GM19238 (cell line): ENCODE results near the gene MYO1C.
"Not testable (repeated sequence)": the region's sequence is repeated elsewhere in the genome, so short reads cannot be mapped to it uniquely, and the experiment has no call there.

ENCODE experiments used
- DNase-seq: peaks from one replicate; pipeline ENCODE4 v3.0.0; 2011; ENCODE audit warnings: low spot score; ENCODE audit not compliant: insufficient read length

Gene MYO1C

DNA sequence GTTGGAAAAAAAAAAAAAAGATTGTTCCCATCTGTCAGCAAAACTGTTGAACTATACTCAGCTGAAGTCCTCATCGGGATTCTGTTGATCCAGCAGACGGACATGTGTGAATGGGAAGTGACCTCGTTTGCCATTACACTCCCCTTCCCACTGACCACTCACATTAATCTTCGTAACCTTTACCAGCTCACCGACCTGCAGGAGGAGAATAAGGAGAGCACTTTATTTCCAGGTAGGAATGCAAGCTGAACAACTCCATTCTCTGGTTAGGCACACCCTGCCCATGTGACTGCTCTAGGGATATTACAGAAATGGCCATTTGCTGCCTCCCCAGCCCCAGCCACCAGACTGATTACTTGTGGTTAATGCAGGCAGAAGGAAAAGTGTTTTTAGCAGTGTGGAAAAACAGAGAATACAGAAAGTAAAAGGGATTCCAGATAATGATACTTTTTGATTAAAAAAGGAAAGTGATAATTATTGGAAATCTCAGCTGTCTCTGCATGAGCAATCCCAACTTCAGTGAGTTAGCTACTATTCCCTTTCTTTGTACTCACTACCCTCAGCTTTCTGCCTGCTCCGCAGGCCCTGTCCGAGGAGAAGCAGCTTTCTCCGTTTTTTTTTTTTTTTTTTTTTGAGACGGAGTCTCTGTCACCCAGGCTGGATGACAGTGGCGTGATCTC lies 68.9 kb downstream of the MYO1C start:
- DNase-seq: no peak

DNA sequence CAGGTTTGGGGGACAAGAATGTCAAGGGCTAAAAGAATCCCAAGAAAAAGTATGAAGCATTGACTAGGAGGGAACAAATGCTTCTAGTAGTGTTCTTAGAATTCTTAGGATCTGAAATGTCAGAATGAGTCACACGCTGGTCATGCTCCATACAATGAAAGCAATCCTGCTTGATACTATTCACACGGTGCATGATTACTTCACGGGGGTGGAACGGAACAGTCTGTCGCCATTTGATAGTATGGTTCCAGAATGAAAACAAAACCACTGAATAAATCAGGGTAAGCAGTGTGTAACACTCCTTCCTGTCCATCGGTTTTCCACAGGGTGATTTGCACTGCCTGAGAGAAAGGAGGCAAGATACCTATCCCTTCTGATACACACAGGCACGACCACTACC lies 69.6 kb downstream of the MYO1C start:
- no peak for DNase-seq

DNA sequence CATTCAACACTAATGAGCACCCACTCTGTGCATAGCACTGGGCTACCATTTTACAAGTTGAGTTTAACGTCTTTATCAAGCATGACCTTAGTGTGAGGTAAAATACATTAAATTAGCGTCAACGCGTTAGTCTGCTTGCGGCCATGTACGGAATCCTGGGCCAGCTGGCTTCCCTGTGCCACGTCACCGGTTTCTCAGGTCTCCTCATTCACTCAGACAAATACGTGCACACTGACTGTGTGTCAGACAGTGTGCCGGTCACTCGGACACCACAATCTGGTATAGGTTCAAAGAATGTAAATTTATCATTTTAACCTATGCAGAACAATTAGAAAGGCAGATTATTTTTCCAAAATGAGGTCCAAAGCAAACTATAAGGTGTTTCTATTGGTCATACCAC lies 71.0 kb downstream of the MYO1C start:
- DNase-seq: no peak

DNA sequence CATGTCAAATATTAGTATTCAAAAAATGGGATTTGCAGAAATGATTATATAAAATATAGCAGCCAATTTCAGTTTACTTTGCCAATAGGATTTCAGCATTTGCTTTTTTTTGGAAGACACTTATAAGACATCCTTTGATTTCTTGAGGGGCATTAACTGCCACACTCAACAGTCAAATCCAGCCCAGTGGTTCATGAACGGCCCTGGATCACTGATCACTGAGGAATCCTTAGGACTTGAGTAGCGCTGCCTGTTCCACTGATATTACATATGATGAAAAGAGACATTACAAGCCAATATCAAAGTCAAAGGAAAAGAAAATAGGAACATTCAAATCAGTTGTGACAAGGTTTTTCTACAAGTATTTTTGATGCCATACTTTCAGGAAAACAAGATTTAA lies 71.5 kb downstream of the MYO1C start:
- no peak for DNase-seq

DNA sequence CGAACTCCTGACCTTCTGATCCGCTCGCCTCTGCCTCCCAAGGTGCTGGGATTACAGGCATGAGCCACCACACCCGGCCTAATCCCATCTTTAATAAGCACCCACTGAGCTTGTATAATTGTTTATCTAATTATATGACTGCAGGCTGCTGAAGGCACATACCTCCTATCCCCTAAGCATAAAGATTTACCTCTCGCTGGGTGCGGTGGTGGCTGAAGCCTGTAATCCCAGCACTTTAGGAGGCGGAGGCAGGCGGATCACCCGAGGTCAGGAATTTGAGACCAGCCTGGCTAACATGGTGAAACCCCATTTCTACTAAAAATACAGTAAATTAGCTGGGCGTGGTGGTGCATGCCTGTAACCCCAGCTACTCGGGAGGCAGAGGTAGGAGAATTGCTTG lies 72.3 kb downstream of the MYO1C start:
- DNase-seq: no peak

DNA sequence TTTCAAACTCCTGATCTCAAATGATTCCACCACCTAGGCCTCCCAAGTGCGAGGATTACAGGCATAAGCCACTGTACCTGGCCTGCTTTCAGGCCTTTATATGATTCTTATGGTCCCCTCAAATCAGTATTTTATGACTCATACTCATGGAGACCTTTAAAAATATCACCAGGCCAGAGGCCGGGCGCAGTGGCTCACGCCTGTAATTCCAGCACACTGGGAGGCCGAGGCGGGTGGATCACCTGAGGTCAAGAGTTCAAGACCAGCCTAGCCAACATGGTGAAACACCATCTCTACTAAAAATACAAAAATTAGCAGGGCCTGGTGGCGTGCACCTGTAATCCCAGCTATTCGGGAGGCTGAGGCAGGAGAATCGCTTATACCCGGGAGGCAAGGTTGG lies 74.0 kb downstream of the MYO1C start:
- not testable (repeated sequence) for DNase-seq

DNA sequence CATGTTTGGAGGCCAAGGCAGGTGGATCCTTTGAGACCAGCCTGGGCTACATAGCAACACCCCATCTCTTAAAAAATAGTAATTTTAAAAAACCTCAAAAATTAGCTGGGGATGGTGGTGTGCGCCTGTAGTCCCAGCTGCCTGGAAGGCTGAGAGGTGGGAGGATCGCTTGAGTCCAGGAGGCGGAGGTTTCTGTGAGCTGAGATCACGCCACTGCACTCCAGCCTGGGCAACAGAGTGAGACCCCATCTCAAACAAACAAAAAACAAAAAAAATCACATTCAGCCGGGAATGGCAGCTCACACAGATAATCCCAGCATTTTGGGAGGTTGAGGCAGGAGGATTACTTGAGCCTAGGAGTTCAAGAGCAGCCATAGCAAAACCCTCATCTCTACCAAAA lies 76.1 kb downstream of the MYO1C start:
- DNase-seq: no peak

DNA sequence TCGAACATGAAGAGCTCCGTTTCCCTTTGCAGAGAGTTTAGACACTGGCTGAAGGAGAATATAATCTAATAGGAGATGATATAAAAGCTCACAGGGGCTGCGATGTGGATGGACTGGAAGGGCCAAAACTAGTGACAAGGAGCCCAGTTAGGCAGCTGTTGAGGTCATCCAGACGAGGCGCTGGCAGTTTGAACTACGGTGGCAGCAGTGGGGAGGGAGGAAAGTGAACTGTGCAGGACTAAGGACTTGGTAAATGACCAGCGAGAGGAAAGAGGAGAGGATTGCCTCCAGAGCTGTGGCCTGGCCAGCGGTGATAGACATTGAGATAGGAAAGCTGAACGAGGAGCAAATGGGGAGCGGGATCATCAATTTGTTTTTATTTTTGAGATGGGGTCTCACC lies 77.9 kb downstream of the MYO1C start:
- DNase-seq: no peak
